Measurements from ENCODE around the gene MFSD1. TPM values are rescaled to one million over a fixed set of nuclear protein-coding genes. Genes with fewer than 3 reads are reported as not detected.

The MFSD1 gene
- total and polyA plus RNA-seq, 2 of the 4 experiments (the other 2 are of a cell fraction), result 50.4 to 64.2 TPM

GRCh38 chr3:158842976-158843375 lies 41.1 kb downstream of the MFSD1 start:
- H2BK120ac ChIP-seq (ENCODE audit: low read depth, low read length), result no peak overlapping the region
- H2AFZ ChIP-seq (replicated peaks; ENCODE audit: low read length, poor library complexity), result no peak overlapping the region
- H3K56ac ChIP-seq (ENCODE audit: extremely low read depth, insufficient read depth, low read length), result no peak overlapping the region
- intact Hi-C loops (cut with micrococcal nuclease) (no loop called here), in situ Hi-C loops (cut with MboI; ENCODE audit: low sequenced_read_pairs) (no loop called here), dilution Hi-C loops (cut with HindIII; ENCODE audit: low sequenced_read_pairs, unreplicated experiment) (no loop called here)
- no peak overlapping the region for H3K4ac ChIP-seq (ENCODE audit: low read depth, low read length)
- H4K20me1 ChIP-seq (ENCODE audit: insufficient read depth, low read length), result no peaks in the 10 kb centered on the region
- H4K5ac ChIP-seq (ENCODE audit: low read depth, low read length), result no peak overlapping the region
- no peak overlapping the region for H2BK5ac ChIP-seq (ENCODE audit: low read depth, low read length, poor library complexity, severe bottlenecking)
- DNase-seq, result no peak
- H3K27ac ChIP-seq (ENCODE audit: insufficient read depth, low read length), result no peak overlapping the region
- H3K4me2 ChIP-seq (ENCODE audit: low read depth, low read length), result no peak overlapping the region
- H2AK9ac ChIP-seq (replicated peaks; ENCODE audit: low read depth, low read length, poor library complexity), result no peak overlapping the region
- H3K9ac ChIP-seq (ENCODE audit: low read depth, low read length), result no peak overlapping the region
- H3K27me3 ChIP-seq (ENCODE audit: control insufficient read depth, insufficient read depth, low read length), result peaks cover 7% of the 10 kb centered on the region
- H2BK15ac ChIP-seq (ENCODE audit: low read depth, low read length), result no peak overlapping the region
- H3K36me3 ChIP-seq (ENCODE audit: control insufficient read depth, insufficient read depth, low read length), result no peaks in the 10 kb centered on the region
- ChIA-PET POLR2A (ENCODE audit: unreplicated experiment) (no interaction called here), CTCF (no interaction called here)
- H3K4me3 ChIP-seq (ENCODE audit: insufficient read depth, low read depth, low read length), result no peak overlapping the region
- H3K4me1 ChIP-seq (ENCODE audit: control insufficient read depth, insufficient read depth, low read length), result no peaks in the 10 kb centered on the region
- H3K18ac ChIP-seq (ENCODE audit: low read depth, low read length), result no peak overlapping the region
- no peaks in the 10 kb centered on the region for H3K9me3 ChIP-seq (ENCODE audit: control insufficient read depth, insufficient read depth, low read length)
- TF ChIP-seq BHLHE40 (IDR thresholded peaks at IDR 0.05; ENCODE audit: low read depth, low read length), result no peak
- TF ChIP-seq CHD1 (IDR thresholded peaks at IDR 0.05; ENCODE audit: low read depth, low read length), result no peak
- TF ChIP-seq MAZ (IDR thresholded peaks at IDR 0.05; ENCODE audit: borderline replicate concordance, low read depth, low read length), result no peak
- no peak for TF ChIP-seq FOS (IDR thresholded peaks at IDR 0.05; ENCODE audit: low read depth, low read length)
- no peak for TF ChIP-seq CEBPB (IDR thresholded peaks at IDR 0.05; ENCODE audit: low read depth, low read length)
- TF ChIP-seq POLR2A (IDR thresholded peaks at IDR 0.05; ENCODE audit: low read depth, low read length), result no peak
- TF ChIP-seq, protein P1, sequence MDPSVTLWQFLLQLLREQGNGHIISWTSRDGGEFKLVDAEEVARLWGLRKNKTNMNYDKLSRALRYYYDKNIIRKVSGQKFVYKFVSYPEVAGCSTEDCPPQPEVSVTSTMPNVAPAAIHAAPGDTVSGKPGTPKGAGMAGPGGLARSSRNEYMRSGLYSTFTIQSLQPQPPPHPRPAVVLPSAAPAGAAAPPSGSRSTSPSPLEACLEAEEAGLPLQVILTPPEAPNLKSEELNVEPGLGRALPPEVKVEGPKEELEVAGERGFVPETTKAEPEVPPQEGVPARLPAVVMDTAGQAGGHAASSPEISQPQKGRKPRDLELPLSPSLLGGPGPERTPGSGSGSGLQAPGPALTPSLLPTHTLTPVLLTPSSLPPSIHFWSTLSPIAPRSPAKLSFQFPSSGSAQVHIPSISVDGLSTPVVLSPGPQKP (IDR thresholded peaks at IDR 0.05; ENCODE audit: borderline replicate concordance, low read depth, low read length), result no peak
- no peak for TF ChIP-seq NFE2L2 (IDR thresholded peaks at IDR 0.05; ENCODE audit: low read depth, low read length)
- no peak for TF ChIP-seq MXI1 (IDR thresholded peaks at IDR 0.05; ENCODE audit: borderline replicate concordance, low read depth, low read length)
- TF ChIP-seq RAD21 (IDR thresholded peaks at IDR 0.05; ENCODE audit: low read length), result no peak
- TF ChIP-seq RCOR1 (IDR thresholded peaks at IDR 0.05; ENCODE audit: insufficient replicate concordance, low read length), result no peak
- no peak for TF ChIP-seq RFX5 (IDR thresholded peaks at IDR 0.05; ENCODE audit: low read depth, low read length)
- TF ChIP-seq SMC3 (IDR thresholded peaks at IDR 0.05; ENCODE audit: low read depth, low read length), result no peak
- TF ChIP-seq USF2 (IDR thresholded peaks at IDR 0.05; ENCODE audit: low read depth, low read length), result no peak
- TF ChIP-seq CTCF (conservative IDR thresholded peaks at IDR 0.05; ENCODE audit: low read depth, low read length), result no peak
- TF ChIP-seq MAFK (IDR thresholded peaks at IDR 0.05; ENCODE audit: low read depth, low read length), result no peak
- H2AK5ac ChIP-seq (ENCODE audit: low read depth, low read length), result no peak overlapping the region
- no peak overlapping the region for H3K14ac ChIP-seq (replicated peaks; ENCODE audit: low read depth, low read length)
- H3K79me1 ChIP-seq (ENCODE audit: low read depth in 1 of 2, low read length in 2 of 2), result no peaks in the 10 kb centered on the region
- H3K23ac ChIP-seq (ENCODE audit: low read depth, low read length), result no peak overlapping the region
- no peak overlapping the region for H4K8ac ChIP-seq (ENCODE audit: low read depth in 2 of 2, low read length in 2 of 2)
- H2BK20ac ChIP-seq (ENCODE audit: low read depth, low read length), result no peak overlapping the region
- H4K91ac ChIP-seq (ENCODE audit: insufficient read depth, low read depth, low read length), result no peak overlapping the region
- no TSS peak for BruUV-seq (replicated peaks)
- no peaks in the 10 kb centered on the region for H3K9me1 ChIP-seq (ENCODE audit: insufficient read depth, low read length)
- no peak for ATAC-seq (ENCODE audit: low read depth)
- WGBS, 2 experiments (ENCODE audit: extremely low coverage in 2 of 2, insufficient read length in 1 of 2), result no CpG with 5 or more reads among the region's 3 CpGs

Data from IMR-90 (cell line).